OCI-LY7 (cell line): ENCODE data around the gene CASP5. TPM values are rescaled to one million over a fixed set of nuclear protein-coding genes. Genes with fewer than 3 reads are reported as not detected.

ENCODE experiments used
- BruUV-seq: library from RNA; stranded (reverse); fragments of 400-500 nt; replicated peaks from 2 replicates; lab custom pipeline; 2021; lab: Mats Ljungman, UMichigan
- CTCF ChIA-PET: fragments of 300-600 bp; sonication (Branson Sonifier 250); formaldehyde crosslinking; loops from one replicate; lab custom pipeline; 2022; ENCODE audit warnings: antibody characterized with exemption; ENCODE audit not compliant: unreplicated experiment; lab: Charles Lee
- POLR2A ChIA-PET: fragments of 300-600 bp; sonication (Branson Sonifier 250); formaldehyde crosslinking; loops from one replicate; lab custom pipeline; 2022; ENCODE audit warnings: antibody characterized with exemption; lab: Charles Lee
- DNase-seq: peaks from one replicate; pipeline ENCODE4 v3.0.0-alpha.2; 2015; ENCODE audit warnings: low spot score
- H2AFZ ChIP-seq: fragments of 200-600 bp; sonication (generic), shearing (Covaris generic); 2 replicates; pipeline ENCODE4 v1.6.1; 2014; ENCODE audit warnings: mild to moderate bottlenecking, antibody characterized with exemption, low read length, moderate library complexity
- H3K27ac ChIP-seq: fragments of 200-600 bp; sonication (generic); 2 replicates; pipeline ENCODE4 v1.5.1; 2014; ENCODE audit warnings: mixed run types, low read depth, mild to moderate bottlenecking, moderate library complexity, low read length, inconsistent platforms; ENCODE audit not compliant: poor library complexity, severe bottlenecking
- H3K36me3 ChIP-seq: fragments of 200-600 bp; sonication (generic); 2 replicates; pipeline ENCODE4 v1.6.1; 2014; ENCODE audit warnings: mild to moderate bottlenecking, antibody characterized with exemption, low read length, moderate library complexity, mixed read lengths; ENCODE audit not compliant: insufficient read depth
- H3K4me1 ChIP-seq: fragments of 200-600 bp; sonication (generic); 2 replicates; pipeline ENCODE4 v1.5.1; 2014; ENCODE audit warnings: mild to moderate bottlenecking, low read length; ENCODE audit not compliant: insufficient read depth, poor library complexity, severe bottlenecking
- H3K4me2 ChIP-seq: fragments of 200-600 bp; sonication (generic); 2 replicates; pipeline ENCODE4 v1.6.1; 2014; ENCODE audit warnings: mild to moderate bottlenecking, low read length
- H3K4me3 ChIP-seq: fragments of 200-600 bp; sonication (generic); 2 replicates; pipeline ENCODE4 v1.5.1; 2014; ENCODE audit warnings: mild to moderate bottlenecking, low read depth, low read length; ENCODE audit not compliant: poor library complexity, severe bottlenecking
- H3K79me2 ChIP-seq: fragments of 200-600 bp; sonication (generic); 2 replicates; pipeline ENCODE4 v1.6.1; 2016; ENCODE audit warnings: low read depth, mild to moderate bottlenecking, low read length, moderate library complexity, mixed read lengths; ENCODE audit not compliant: insufficient read depth
- H3K9me2 ChIP-seq: fragments of 200-600 bp; sonication (generic); 2 replicates; pipeline ENCODE4 v1.6.1; 2016; ENCODE audit warnings: mild to moderate bottlenecking, low read length, mixed read lengths; ENCODE audit not compliant: insufficient read depth
- H3K9me3 ChIP-seq: fragments of 200-600 bp; sonication (generic); 2 replicates; pipeline ENCODE4 v1.6.1; 2014; ENCODE audit warnings: mild to moderate bottlenecking, mixed run types, low read length, mixed read lengths
- H4K20me1 ChIP-seq: fragments of 200-600 bp; sonication (generic); 2 replicates; pipeline ENCODE4 v1.6.1; 2014; ENCODE audit warnings: mild to moderate bottlenecking, antibody characterized with exemption, low read length, moderate library complexity, mixed read lengths; ENCODE audit not compliant: insufficient read depth
- EZH2phosphoT487 ChIP-seq: fragments of 200-600 bp; sonication (generic); IDR thresholded peaks from 2 replicates; pipeline ENCODE4 v1.6.1; 2018; ENCODE audit warnings: low read depth, borderline replicate concordance, mild to moderate bottlenecking, mixed run types, antibody characterized with exemption, low read length, moderate library complexity, mixed read lengths
- intact Hi-C: fragments of 100-400 bp; cut with micrococcal nuclease; formaldehyde crosslinking; loops from one replicate; pipeline ENCODE4 v1.10.0; 2022; ENCODE audit not compliant: unreplicated experiment
- total RNA-seq, 2 experiments: library from RNA; depleted of rRNA in 1 of 2; stranded (reverse); fragments of >200 nt in 1 of 2; shearing (Covaris generic) in 1 of 2; gene quantifications; 2 replicates each; pipeline ENCODE4 v1.2.3, GENCODE V29; 2014 to 2022
- TF ChIP-seq, protein P1 (sequence below): fragments of 200-600 bp; sonication (generic); conservative IDR thresholded peaks from 2 replicates; pipeline ENCODE4 v1.5.1; 2014; ENCODE audit warnings: mild to moderate bottlenecking, antibody characterized with exemption, low read length, moderate library complexity, mixed read lengths

The CASP5 gene
- total RNA-seq, 2 experiments from 2014 or later = not detected

GRCh38 chr11:105033781-105034180 lies 10.8 kb upstream of the CASP5 start:
- Histone ChIP-seq H3K9me3 (no peaks in the 10 kb centered on the region), H3K4me2 (no peak overlapping the region), H3K4me3 (no peak overlapping the region), H3K4me1 (no peaks in the 10 kb centered on the region), H3K36me3 (no peaks in the 10 kb centered on the region), H3K79me2 (no peaks in the 10 kb centered on the region), H2AFZ (no peak overlapping the region), H4K20me1 (no peaks in the 10 kb centered on the region), H3K9me2 (no peaks in the 10 kb centered on the region), H3K27ac (no peak overlapping the region)
- intact Hi-C loops = no loop called here
- POLR2A ChIA-PET = no interaction called here
- no peak for DNase-seq
- CTCF ChIA-PET = no interaction called here
- BruUV-seq = no TSS peak
- no peak for TF ChIP-seq EZH2phosphoT487
- TF ChIP-seq, protein P1, sequence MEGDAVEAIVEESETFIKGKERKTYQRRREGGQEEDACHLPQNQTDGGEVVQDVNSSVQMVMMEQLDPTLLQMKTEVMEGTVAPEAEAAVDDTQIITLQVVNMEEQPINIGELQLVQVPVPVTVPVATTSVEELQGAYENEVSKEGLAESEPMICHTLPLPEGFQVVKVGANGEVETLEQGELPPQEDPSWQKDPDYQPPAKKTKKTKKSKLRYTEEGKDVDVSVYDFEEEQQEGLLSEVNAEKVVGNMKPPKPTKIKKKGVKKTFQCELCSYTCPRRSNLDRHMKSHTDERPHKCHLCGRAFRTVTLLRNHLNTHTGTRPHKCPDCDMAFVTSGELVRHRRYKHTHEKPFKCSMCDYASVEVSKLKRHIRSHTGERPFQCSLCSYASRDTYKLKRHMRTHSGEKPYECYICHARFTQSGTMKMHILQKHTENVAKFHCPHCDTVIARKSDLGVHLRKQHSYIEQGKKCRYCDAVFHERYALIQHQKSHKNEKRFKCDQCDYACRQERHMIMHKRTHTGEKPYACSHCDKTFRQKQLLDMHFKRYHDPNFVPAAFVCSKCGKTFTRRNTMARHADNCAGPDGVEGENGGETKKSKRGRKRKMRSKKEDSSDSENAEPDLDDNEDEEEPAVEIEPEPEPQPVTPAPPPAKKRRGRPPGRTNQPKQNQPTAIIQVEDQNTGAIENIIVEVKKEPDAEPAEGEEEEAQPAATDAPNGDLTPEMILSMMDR = no peak

DNA sequence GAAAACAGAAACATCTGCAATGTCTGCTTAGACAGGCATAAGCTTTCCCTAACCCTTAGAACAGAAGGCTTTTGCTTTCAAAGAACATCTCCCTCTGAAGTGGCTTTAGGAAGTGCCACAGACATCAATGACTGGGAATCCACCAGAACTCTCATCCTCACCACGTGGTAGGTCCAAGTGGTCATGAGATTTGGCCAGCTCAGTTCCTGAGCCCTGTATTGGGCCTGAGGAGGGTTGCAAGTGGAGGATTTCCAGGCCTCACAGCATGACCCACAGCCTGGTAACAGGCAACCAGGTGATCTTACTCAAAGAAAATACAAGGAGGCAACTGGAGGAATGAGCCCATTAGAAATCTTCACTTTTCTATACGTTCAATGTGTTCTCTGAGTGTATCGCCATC lies 10.4 kb upstream of the CASP5 start:
- no peaks in the 10 kb centered on the region for H3K9me3 ChIP-seq
- no peaks in the 10 kb centered on the region for H4K20me1 ChIP-seq
- H3K36me3 ChIP-seq = no peaks in the 10 kb centered on the region
- no peak overlapping the region for H2AFZ ChIP-seq
- H3K79me2 ChIP-seq = no peaks in the 10 kb centered on the region
- H3K4me1 ChIP-seq = no peaks in the 10 kb centered on the region
- H3K27ac ChIP-seq = no peak overlapping the region
- POLR2A ChIA-PET = no interaction called here
- TF ChIP-seq EZH2phosphoT487 = no peak
- TF ChIP-seq, protein P1 = no peak
- no TSS peak for BruUV-seq
- no peak overlapping the region for H3K4me2 ChIP-seq
- no peak for DNase-seq
- no peaks in the 10 kb centered on the region for H3K9me2 ChIP-seq
- CTCF ChIA-PET = no interaction called here
- no peak overlapping the region for H3K4me3 ChIP-seq
- intact Hi-C loops = no loop called here

DNA sequence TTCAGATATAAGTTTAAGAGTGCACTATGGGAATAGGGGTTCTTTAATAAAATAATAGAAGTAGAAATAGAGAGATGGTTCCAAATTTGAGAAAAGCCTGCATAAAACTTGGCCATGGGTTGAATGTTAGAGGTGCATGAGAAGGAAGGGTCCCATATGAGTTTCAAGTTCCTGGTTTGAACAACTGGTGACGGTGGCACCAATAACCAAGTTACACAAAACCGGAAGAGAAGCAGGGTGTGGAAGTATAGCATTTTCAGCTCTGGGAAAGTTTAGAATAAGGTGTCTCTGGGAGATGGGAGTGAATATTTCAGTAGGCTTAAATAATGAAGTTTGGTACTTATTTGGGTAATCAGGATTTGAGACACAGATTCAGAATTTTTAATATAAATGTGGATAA lies 9.5 kb upstream of the CASP5 start:
- intact Hi-C loops = no loop called here
- Histone ChIP-seq H3K36me3 (no peaks in the 10 kb centered on the region), H3K4me1 (no peaks in the 10 kb centered on the region), H3K9me2 (no peaks in the 10 kb centered on the region), H3K27ac (no peak overlapping the region), H2AFZ (no peak overlapping the region), H3K9me3 (no peaks in the 10 kb centered on the region), H3K4me2 (no peak overlapping the region), H3K79me2 (no peaks in the 10 kb centered on the region), H3K4me3 (no peak overlapping the region), H4K20me1 (no peaks in the 10 kb centered on the region)
- CTCF ChIA-PET = no interaction called here
- no peak for DNase-seq
- no TSS peak for BruUV-seq
- TF ChIP-seq, protein P1 = no peak
- TF ChIP-seq EZH2phosphoT487 = no peak
- POLR2A ChIA-PET = no interaction called here
